SU-DHL-6 (cell line): ENCODE measurements around the gene STT3B.

Experiments
- H2AFZ ChIP-seq: fragments of 200-600 bp; sonication (generic); 2 replicates; pipeline ENCODE4 v1.6.1; 2014; ENCODE audit warnings: low read depth, mild to moderate bottlenecking, moderate library complexity, mixed read lengths, antibody characterized with exemption, low read length; ENCODE audit not compliant: severe bottlenecking
- H3F3A ChIP-seq: fragments of 200-600 bp; shearing (Covaris generic); 2 replicates; pipeline ENCODE4 v1.6.0; 2016; ENCODE audit warnings: antibody characterized with exemption, mild to moderate bottlenecking; ENCODE audit not compliant: insufficient read depth
- H3K27ac ChIP-seq: fragments of 200-600 bp; sonication (generic); 2 replicates; pipeline ENCODE4 v1.5.1; 2016; ENCODE audit warnings: low read depth, mild to moderate bottlenecking, low read length, moderate library complexity, mixed read lengths
- H3K27me3 ChIP-seq: fragments of 200-600 bp; sonication (generic), shearing (Covaris generic); 2 replicates; pipeline ENCODE4 v1.6.0; 2014; ENCODE audit warnings: mild to moderate bottlenecking, low read length
- H3K36me3 ChIP-seq: fragments of 200-600 bp; sonication (generic); 2 replicates; pipeline ENCODE4 v1.6.1; 2014; ENCODE audit warnings: mild to moderate bottlenecking, low read length, mixed read lengths
- H3K4me2 ChIP-seq: fragments of 300-600, 200-600 bp; shearing (Covaris generic), sonication (generic); 2 replicates; pipeline ENCODE4 v1.6.0; 2014; ENCODE audit warnings: low read length, low read depth, mild to moderate bottlenecking; ENCODE audit not compliant: poor library complexity, severe bottlenecking
- H3K4me3 ChIP-seq: fragments of 200-600 bp; sonication (generic); 2 replicates; pipeline ENCODE4 v1.5.1; 2014; ENCODE audit warnings: antibody characterized with exemption, low read length, mild to moderate bottlenecking, mixed read lengths; ENCODE audit not compliant: insufficient read depth, poor library complexity, severe bottlenecking
- H3K79me2 ChIP-seq: fragments of 200-600 bp; sonication (generic); 2 replicates; pipeline ENCODE4 v1.6.1; 2014; ENCODE audit warnings: mild to moderate bottlenecking, low read length, moderate library complexity; ENCODE audit not compliant: insufficient read depth
- H3K9ac ChIP-seq: fragments of 200-600 bp; sonication (generic); 2 replicates; pipeline ENCODE4 v1.7.0; 2014; ENCODE audit warnings: mild to moderate bottlenecking, low read length
- H3K9me2 ChIP-seq: fragments of 200-600 bp; sonication (generic); replicated peaks from 2 replicates; pipeline ENCODE4 v1.6.1; 2014; ENCODE audit warnings: low read length; ENCODE audit not compliant: insufficient read depth
- H3K9me3 ChIP-seq: fragments of 200-600 bp; sonication (generic); 2 replicates; pipeline ENCODE4 v1.6.1; 2014; ENCODE audit warnings: low read length, mixed read lengths; ENCODE audit not compliant: insufficient read depth
- H4K20me1 ChIP-seq: fragments of 200-600 bp; sonication (generic); 2 replicates; pipeline ENCODE4 v1.6.1; 2014; ENCODE audit warnings: low read depth, mild to moderate bottlenecking, antibody characterized with exemption, low read length, moderate library complexity, mixed read lengths
- CTCF ChIP-seq: fragments of 200-600 bp; sonication (generic); IDR thresholded peaks from one replicate; pipeline ENCODE4 v1.5.1; 2017; ENCODE audit warnings: antibody characterized with exemption, mild to moderate bottlenecking, low read length, moderate library complexity; ENCODE audit not compliant: insufficient read depth, poor library complexity, severe bottlenecking
- EZH2phosphoT487 ChIP-seq: fragments of 200-600 bp; sonication (generic), shearing (Covaris generic); conservative IDR thresholded peaks from 2 replicates; pipeline ENCODE4 v1.6.1; 2018; ENCODE audit warnings: mild to moderate bottlenecking, antibody characterized with exemption, low read length, moderate library complexity, mixed read lengths

The STT3B gene

DNA sequence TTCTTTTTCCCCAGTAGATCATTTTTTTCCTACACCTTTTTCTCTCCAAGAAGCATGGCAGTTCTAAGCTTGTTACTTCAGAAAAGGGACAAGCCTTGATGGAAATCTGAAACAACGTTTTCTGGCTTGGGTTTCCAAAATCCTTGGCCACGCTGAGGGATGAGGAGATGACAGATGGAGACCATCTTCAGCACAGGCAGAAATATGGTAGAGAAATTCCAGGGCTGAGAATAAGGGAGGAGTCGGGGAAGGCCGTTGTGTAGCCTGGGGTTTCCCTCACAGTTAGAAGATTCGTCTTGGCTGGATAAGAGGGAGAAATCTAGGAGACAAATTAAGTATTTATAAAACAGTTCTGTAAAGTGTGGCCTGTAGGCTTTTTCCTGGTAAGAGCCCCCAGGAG is 33.9 kb upstream of the STT3B start:
- no peaks in the 10 kb centered on the region for H3K36me3 ChIP-seq
- H2AFZ ChIP-seq: no peak overlapping the region
- H3K9me2 ChIP-seq: no peaks in the 10 kb centered on the region
- H3K9me3 ChIP-seq: no peaks in the 10 kb centered on the region
- no peak overlapping the region for H3K4me3 ChIP-seq
- H3F3A ChIP-seq: no peaks in the 10 kb centered on the region
- TF ChIP-seq EZH2phosphoT487 (no peak), CTCF (no peak)
- H3K27me3 ChIP-seq: no peaks in the 10 kb centered on the region
- no peak overlapping the region for H3K27ac ChIP-seq
- H3K9ac ChIP-seq: no peak overlapping the region
- no peaks in the 10 kb centered on the region for H3K79me2 ChIP-seq
- no peaks in the 10 kb centered on the region for H4K20me1 ChIP-seq
- no peak overlapping the region for H3K4me2 ChIP-seq

GRCh38 chr3:31499281-31499680 is 33.4 kb upstream of the STT3B start:
- H4K20me1 ChIP-seq: no peaks in the 10 kb centered on the region
- no peaks in the 10 kb centered on the region for H3K9me3 ChIP-seq
- H3K9me2 ChIP-seq: no peaks in the 10 kb centered on the region
- no peak overlapping the region for H3K4me3 ChIP-seq
- no peak overlapping the region for H3K4me2 ChIP-seq
- no peaks in the 10 kb centered on the region for H3K36me3 ChIP-seq
- no peaks in the 10 kb centered on the region for H3F3A ChIP-seq
- no peak for TF ChIP-seq CTCF
- TF ChIP-seq EZH2phosphoT487: no peak
- H3K79me2 ChIP-seq: no peaks in the 10 kb centered on the region
- H2AFZ ChIP-seq: no peak overlapping the region
- no peaks in the 10 kb centered on the region for H3K27me3 ChIP-seq
- no peak overlapping the region for H3K27ac ChIP-seq
- H3K9ac ChIP-seq: no peak overlapping the region

DNA sequence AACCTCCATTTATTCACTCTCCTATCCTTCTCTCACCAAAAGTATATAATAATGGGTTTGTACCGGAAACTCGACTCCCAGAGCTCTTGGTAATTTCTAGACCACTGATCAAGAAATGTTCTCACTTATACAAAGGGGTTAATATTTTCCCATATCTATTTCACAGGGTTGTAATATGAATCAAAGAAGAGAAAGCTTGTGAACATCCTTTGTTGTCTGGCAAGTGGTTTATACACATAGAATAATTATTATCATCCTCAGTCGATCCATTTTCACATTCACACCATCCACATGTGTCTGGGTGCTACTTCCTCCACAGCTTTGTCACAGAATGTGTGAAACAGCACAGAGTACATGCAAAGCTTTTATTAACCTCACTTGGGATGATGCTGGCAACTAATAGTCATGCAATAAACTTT is 29.9 kb upstream of the STT3B start:
- H3F3A ChIP-seq: no peaks in the 10 kb centered on the region
- no peak overlapping the region for H2AFZ ChIP-seq
- TF ChIP-seq CTCF (no peak), EZH2phosphoT487 (no peak)
- no peaks in the 10 kb centered on the region for H3K79me2 ChIP-seq
- H3K36me3 ChIP-seq: no peaks in the 10 kb centered on the region
- H3K9me3 ChIP-seq: no peaks in the 10 kb centered on the region
- no peak overlapping the region for H3K4me2 ChIP-seq
- no peaks in the 10 kb centered on the region for H4K20me1 ChIP-seq
- no peak overlapping the region for H3K4me3 ChIP-seq
- H3K27ac ChIP-seq: no peak overlapping the region
- H3K9ac ChIP-seq: no peak overlapping the region
- no peaks in the 10 kb centered on the region for H3K9me2 ChIP-seq
- H3K27me3 ChIP-seq: no peaks in the 10 kb centered on the region

DNA sequence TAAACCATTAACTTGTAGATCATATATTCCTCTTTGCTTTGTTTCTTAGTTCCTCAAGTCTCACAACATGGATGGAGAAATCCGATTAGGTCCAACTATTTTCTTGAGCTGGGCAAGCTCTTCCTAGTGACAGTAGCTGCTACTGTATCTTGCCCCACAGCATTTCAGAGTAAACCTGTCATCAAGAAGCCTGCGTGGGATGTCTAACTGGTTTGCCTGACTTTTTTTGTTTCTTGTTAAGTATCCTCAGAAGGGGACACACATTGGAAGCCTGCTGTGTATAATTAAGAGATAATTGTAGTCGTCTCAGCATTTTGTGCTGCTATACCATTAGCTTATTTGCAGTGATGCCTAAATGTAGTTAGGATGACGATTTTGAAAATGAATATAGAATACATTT is 29.3 kb upstream of the STT3B start:
- no peak overlapping the region for H3K27ac ChIP-seq
- no peaks in the 10 kb centered on the region for H3K79me2 ChIP-seq
- H3K9ac ChIP-seq: no peak overlapping the region
- TF ChIP-seq CTCF (no peak), EZH2phosphoT487 (no peak)
- no peaks in the 10 kb centered on the region for H4K20me1 ChIP-seq
- H3K36me3 ChIP-seq: no peaks in the 10 kb centered on the region
- H3F3A ChIP-seq: no peaks in the 10 kb centered on the region
- no peaks in the 10 kb centered on the region for H3K9me2 ChIP-seq
- no peak overlapping the region for H2AFZ ChIP-seq
- H3K4me3 ChIP-seq: no peak overlapping the region
- no peaks in the 10 kb centered on the region for H3K9me3 ChIP-seq
- H3K27me3 ChIP-seq: no peaks in the 10 kb centered on the region
- H3K4me2 ChIP-seq: no peak overlapping the region
